Spinal cord (tissue), 10 donors: ENCODE results near the gene PLOD1. TPM values are rescaled to one million over a fixed set of nuclear protein-coding genes. Genes with fewer than 3 reads are reported as not detected.
A peak's percentile ranks its signal among the peaks of the same experiment; 100 is the strongest.

Experiments
- DNase-seq, 6 donors: peaks; one replicate each; pipeline versions ENCODE4 v3.0.0 to v3.0.0-alpha.2; 2013 to 2015; ENCODE audit warnings: low spot score in 6 of 6, low read depth in 4 of 6
- H3K27ac ChIP-seq: one replicate; pipeline ENCODE4 v1.5.1; 2013; ENCODE audit warnings: low read depth, low read length, control low read depth
- H3K27me3 ChIP-seq: one replicate; pipeline ENCODE4 v1.6.1; 2013; ENCODE audit warnings: low read length; ENCODE audit not compliant: control insufficient read depth, insufficient read depth
- H3K36me3 ChIP-seq: one replicate; pipeline ENCODE4 v1.6.1; 2013; ENCODE audit warnings: low read length; ENCODE audit not compliant: control insufficient read depth, insufficient read depth
- H3K4me1 ChIP-seq: one replicate; pipeline ENCODE4 v1.6.1; 2013; ENCODE audit warnings: low read length; ENCODE audit not compliant: control insufficient read depth, insufficient read depth
- H3K4me3 ChIP-seq: one replicate; pipeline ENCODE4 v1.5.1; 2013; ENCODE audit warnings: low read depth, low read length, control low read depth
- H3K9me3 ChIP-seq: one replicate; pipeline ENCODE4 v1.6.1; 2013; ENCODE audit warnings: low read length; ENCODE audit not compliant: control insufficient read depth, insufficient read depth
- WGBS: methylation state at CpG from one replicate; pipeline ENCODE4 v1.1.5; 2013; ENCODE audit warnings: missing lambda C conversion rate; ENCODE audit not compliant: insufficient coverage; 5-methylcytosine and 5-hydroxymethylcytosine counted together
- polyA plus RNA-seq, 2 donors: library from polyadenylated mRNA; unstranded; fragments of 120-200 nt; gene quantifications; one replicate each; pipeline ENCODE4 v1.2.1, GENCODE V29; 2013; ENCODE audit not compliant: insufficient read length in 2 of 2
- total RNA-seq, 2 donors: library from RNA; depleted of rRNA in 1 of 2; stranded (reverse); fragments of 120-200 nt in 1 of 2; fragments of >200 nt in 1 of 2; gene quantifications; one replicate each; pipeline versions ENCODE4 v1.2.3 to v1.2.4, GENCODE V29; 2013 to 2014
- donor health status: healthy.

PLOD1 gene
- total and polyA plus RNA-seq, 4 donors = 47.7 to 108 (median 73.2) TPM

GRCh38 chr1:11946647-11947046, 12.1 kb downstream of the PLOD1 start:
- no peak for DNase-seq
- Histone ChIP-seq H3K4me3 (no peak overlapping the region), H3K9me3 (no peaks in the 10 kb centered on the region), H3K27ac (no peak overlapping the region), H3K27me3 (no peaks in the 10 kb centered on the region), H3K4me1 (peaks cover 4% of the 10 kb centered on the region), H3K36me3 (peaks cover 41% of the 10 kb centered on the region)
- WGBS = 96% methylated on average over 2 of the region's 3 CpGs

GRCh38 chr1:11948822-11949458, 14.4 kb downstream of the PLOD1 start:
- WGBS = 91% methylated on average over 4 of the region's 6 CpGs
- H3K4me3 ChIP-seq = no peak overlapping the region
- peaks cover 46% of the 10 kb centered on the region for H3K36me3 ChIP-seq

GRCh38 chr1:11951901-11952300, 17.4 kb downstream of the PLOD1 start:
- DNase-seq = peak in 1 of 6 donors; percentile 9
- Histone ChIP-seq H3K4me1 (no peaks in the 10 kb centered on the region), H3K27me3 (no peaks in the 10 kb centered on the region), H3K36me3 (peaks cover 52% of the 10 kb centered on the region), H3K27ac (no peak overlapping the region), H3K9me3 (no peaks in the 10 kb centered on the region), H3K4me3 (no peak overlapping the region)
- 50% methylated on average over 1 of the region's 2 CpGs for WGBS

More at GRCh38 chr1:11948822-11949458, 14.4 kb downstream of the PLOD1 start:
- no peaks in the 10 kb centered on the region for H3K27me3 ChIP-seq
- no peaks in the 10 kb centered on the region for H3K9me3 ChIP-seq
- no peak overlapping the region for H3K27ac ChIP-seq
- DNase-seq = no peak
- H3K4me1 ChIP-seq = no peaks in the 10 kb centered on the region

GRCh38 chr1:11952455-11953109, 18.1 kb downstream of the PLOD1 start:
- Histone ChIP-seq H3K36me3 (peaks cover 57% of the 10 kb centered on the region), H3K4me3 (no peak overlapping the region), H3K4me1 (no peaks in the 10 kb centered on the region), H3K27ac (no peak overlapping the region), H3K27me3 (no peaks in the 10 kb centered on the region), H3K9me3 (no peaks in the 10 kb centered on the region)
- 85% methylated on average over 10 of the region's 11 CpGs for WGBS
- DNase-seq = no peak

GRCh38 chr1:11955221-11955620, 20.7 kb downstream of the PLOD1 start:
- H3K4me3 ChIP-seq = no peak overlapping the region
- peaks cover 68% of the 10 kb centered on the region for H3K36me3 ChIP-seq
- no peak overlapping the region for H3K27ac ChIP-seq
- DNase-seq = no peak
- no peaks in the 10 kb centered on the region for H3K4me1 ChIP-seq
- H3K9me3 ChIP-seq = no peaks in the 10 kb centered on the region
- no peaks in the 10 kb centered on the region for H3K27me3 ChIP-seq
- 85% methylated on average over 5 of the region's 6 CpGs for WGBS

- Histone ChIP-seq H3K9me3 (no peaks in the 10 kb centered on the region), H3K36me3 (peaks cover 71% of the 10 kb centered on the region), H3K27me3 (no peaks in the 10 kb centered on the region), H3K4me1 (peaks cover 6% of the 10 kb centered on the region), H3K27ac (no peak overlapping the region), H3K4me3 (no peak overlapping the region)
- WGBS = 97% methylated on average over 3 of the region's 5 CpGs
- no peak for DNase-seq
Observed at GRCh38 chr1:11957398-11957797, 22.9 kb downstream of the PLOD1 start.

GRCh38 chr1:11957897-11958296, 23.4 kb downstream of the PLOD1 start:
- Histone ChIP-seq H3K9me3 (no peaks in the 10 kb centered on the region), H3K4me3 (no peak overlapping the region), H3K27ac (no peak overlapping the region), H3K36me3 (peaks cover 68% of the 10 kb centered on the region), H3K27me3 (no peaks in the 10 kb centered on the region), H3K4me1 (peaks cover 6% of the 10 kb centered on the region)
- 95% methylated on average over 12 of the region's 12 CpGs for WGBS
- DNase-seq = no peak

GRCh38 chr1:11960276-11960675, 25.8 kb downstream of the PLOD1 start:
- Histone ChIP-seq H3K9me3 (no peaks in the 10 kb centered on the region), H3K4me1 (peaks cover 6% of the 10 kb centered on the region), H3K36me3 (peaks cover 76% of the 10 kb centered on the region), H3K27ac (no peak overlapping the region), H3K4me3 (no peak overlapping the region), H3K27me3 (no peaks in the 10 kb centered on the region)
- no peak for DNase-seq
- 100% methylated on average over 5 of the region's 5 CpGs for WGBS

- peaks cover 6% of the 10 kb centered on the region for H3K4me1 ChIP-seq
- H3K36me3 ChIP-seq = peaks cover 81% of the 10 kb centered on the region
- 80% methylated on average over 5 of the region's 6 CpGs for WGBS
- no peak overlapping the region for H3K4me3 ChIP-seq
- no peaks in the 10 kb centered on the region for H3K27me3 ChIP-seq
- H3K9me3 ChIP-seq = no peaks in the 10 kb centered on the region
- H3K27ac ChIP-seq = no peak overlapping the region
- DNase-seq = no peak
Observed at GRCh38 chr1:11960715-11961114, 26.2 kb downstream of the PLOD1 start.

- Histone ChIP-seq H3K4me3 (no peak overlapping the region), H3K36me3 (peaks cover 84% of the 10 kb centered on the region), H3K27ac (no peak overlapping the region), H3K9me3 (no peaks in the 10 kb centered on the region), H3K4me1 (peaks cover 6% of the 10 kb centered on the region), H3K27me3 (no peaks in the 10 kb centered on the region)
- WGBS = 12% methylated on average over 3 of the region's 4 CpGs
- DNase-seq = peak in 1 of 6 donors; percentile 23
Observed at GRCh38 chr1:11961230-11961629, 26.7 kb downstream of the PLOD1 start.
